ENCODE measurements around the gene TREML1.
"Not testable (repeated sequence)": the region's sequence is repeated elsewhere in the genome, so short reads cannot be mapped to it uniquely, and the experiment has no call there.

Gene TREML1

DNA sequence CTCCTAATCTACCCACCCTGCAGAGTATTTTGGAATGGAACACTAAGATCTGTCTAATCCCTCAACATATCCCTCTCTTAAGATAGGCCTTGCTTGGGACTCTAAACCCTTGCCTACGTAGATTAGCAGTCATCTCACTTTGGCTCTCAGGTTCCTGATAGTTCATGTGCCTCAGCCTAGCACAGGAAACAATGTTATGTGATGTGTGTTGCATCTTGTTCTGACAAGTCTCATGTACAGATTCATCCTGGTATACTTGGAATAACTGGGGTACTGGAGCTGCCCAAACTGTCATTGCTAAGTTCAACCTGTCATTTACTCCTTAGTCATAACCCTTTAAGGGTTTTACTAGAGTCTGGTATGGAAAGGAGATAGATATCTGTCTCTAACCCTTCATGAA, 34.1 kb downstream of the TREML1 start:
- ChIA-PET CTCF (interaction anchor here (0.9 to 1.3 kb wide), 4 partner anchors 14 to 28 kb away, joined by 3 to 4 read pairs (median 4); no protein-coding TSS in a partner anchor), POLR2A (no interaction called here)
- TF ChIP-seq, protein P1, sequence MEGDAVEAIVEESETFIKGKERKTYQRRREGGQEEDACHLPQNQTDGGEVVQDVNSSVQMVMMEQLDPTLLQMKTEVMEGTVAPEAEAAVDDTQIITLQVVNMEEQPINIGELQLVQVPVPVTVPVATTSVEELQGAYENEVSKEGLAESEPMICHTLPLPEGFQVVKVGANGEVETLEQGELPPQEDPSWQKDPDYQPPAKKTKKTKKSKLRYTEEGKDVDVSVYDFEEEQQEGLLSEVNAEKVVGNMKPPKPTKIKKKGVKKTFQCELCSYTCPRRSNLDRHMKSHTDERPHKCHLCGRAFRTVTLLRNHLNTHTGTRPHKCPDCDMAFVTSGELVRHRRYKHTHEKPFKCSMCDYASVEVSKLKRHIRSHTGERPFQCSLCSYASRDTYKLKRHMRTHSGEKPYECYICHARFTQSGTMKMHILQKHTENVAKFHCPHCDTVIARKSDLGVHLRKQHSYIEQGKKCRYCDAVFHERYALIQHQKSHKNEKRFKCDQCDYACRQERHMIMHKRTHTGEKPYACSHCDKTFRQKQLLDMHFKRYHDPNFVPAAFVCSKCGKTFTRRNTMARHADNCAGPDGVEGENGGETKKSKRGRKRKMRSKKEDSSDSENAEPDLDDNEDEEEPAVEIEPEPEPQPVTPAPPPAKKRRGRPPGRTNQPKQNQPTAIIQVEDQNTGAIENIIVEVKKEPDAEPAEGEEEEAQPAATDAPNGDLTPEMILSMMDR (IDR thresholded peaks at IDR 0.05; ENCODE audit: control extremely low read depth, extremely low read depth, low read depth, missing control alignments) = no peak
- no peak for DNase-seq (ENCODE audit: extremely low spot score)

DNA sequence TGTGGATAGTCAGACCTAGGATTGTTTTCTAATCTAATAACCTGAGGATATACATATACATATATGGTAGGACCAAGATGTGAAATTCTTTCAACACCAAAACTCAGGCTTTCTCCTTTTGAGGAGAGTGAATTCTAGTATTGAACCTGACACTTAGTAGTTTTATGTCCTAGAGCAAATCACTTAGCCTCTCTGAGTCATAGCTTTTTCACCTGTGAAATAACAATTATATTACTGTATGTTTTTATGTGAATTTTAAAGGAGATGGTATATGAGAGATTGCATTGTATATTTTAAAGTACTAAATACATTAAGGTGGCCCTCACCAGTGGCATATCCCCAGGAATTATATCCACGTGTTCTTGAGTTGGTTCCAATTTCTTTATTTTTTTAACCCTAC, 34.6 kb downstream of the TREML1 start:
- no peak for DNase-seq (ENCODE audit: extremely low spot score)
- POLR2A ChIA-PET = no interaction called here
- TF ChIP-seq, protein P1 (IDR thresholded peaks at IDR 0.05; ENCODE audit: control extremely low read depth, extremely low read depth, low read depth, missing control alignments) = no peak
- CTCF ChIA-PET = interaction anchor here (1.3 kb wide), 1 partner anchor 17 kb away, joined by 3 read pairs; no protein-coding TSS in a partner anchor

DNA sequence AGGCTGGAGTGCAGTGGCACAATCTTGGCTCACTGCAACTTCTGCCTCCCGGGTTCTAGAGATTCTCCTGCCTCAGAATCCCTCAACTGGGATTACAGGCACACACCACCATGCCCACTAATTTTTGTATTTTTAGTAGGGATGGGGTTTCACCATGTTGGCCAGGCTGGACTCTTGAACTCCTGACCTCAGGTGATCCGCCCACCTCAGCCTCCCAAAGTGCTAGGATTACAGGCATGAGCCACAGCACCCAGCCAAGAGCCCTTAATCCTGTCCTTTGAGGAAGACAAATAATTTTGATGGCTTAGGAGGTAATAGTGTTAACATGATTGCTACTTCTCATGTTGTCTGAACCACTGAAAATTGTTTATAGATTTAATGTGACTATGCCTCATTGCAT, 39.1 kb downstream of the TREML1 start:
- DNase-seq (ENCODE audit: extremely low spot score); POLR2A ChIA-PET; CTCF ChIA-PET: not testable (repeated sequence)

DNA sequence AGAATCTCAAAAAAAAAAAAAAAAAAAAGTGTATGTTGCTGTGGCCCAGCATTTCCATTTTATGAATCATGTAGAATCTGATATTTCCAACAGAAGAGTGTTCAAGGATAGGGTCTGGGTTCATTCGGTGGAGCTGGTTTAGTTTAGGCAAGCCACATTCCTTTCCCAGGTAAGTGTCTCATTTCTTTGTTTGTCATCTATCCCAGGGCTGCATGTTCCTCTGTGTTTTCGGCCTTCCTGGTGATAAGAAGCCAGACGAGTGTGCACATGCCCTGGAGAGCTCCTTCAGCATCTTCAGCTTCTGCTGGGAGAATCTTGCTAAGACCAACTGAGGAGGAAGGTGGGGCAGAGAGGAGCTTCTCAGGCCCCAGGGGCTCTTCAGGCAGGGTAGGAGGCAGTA, 43.1 kb downstream of the TREML1 start:
- no peak for DNase-seq (ENCODE audit: extremely low spot score)
- ChIA-PET POLR2A (no interaction called here), CTCF (interaction anchor here (1.2 kb wide), 2 partner anchors 18 to 36 kb away, joined by 3 to 4 read pairs; no protein-coding TSS in a partner anchor)
- TF ChIP-seq, protein P1 (IDR thresholded peaks at IDR 0.05; ENCODE audit: control extremely low read depth, extremely low read depth, low read depth, missing control alignments) = no peak

DNA sequence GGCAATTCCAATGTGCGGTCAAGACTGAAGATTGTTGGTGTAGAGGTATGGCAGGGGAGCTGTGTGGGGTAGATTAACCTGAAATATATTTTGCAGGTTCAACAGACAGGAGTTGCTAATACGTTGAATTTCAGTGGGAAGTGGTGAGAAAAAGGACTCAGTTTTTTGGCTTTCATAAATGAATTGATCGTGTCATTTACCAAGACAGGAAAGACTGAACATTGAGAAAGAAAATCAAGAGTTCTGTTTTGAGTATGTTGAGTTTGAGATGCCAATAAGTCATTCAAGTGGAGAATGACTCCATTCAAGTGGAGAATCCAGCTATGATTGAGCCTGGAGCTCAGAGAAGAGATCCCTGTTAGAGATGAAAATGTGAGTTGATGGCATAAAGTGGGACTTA, 50.3 kb downstream of the TREML1 start:
- ChIA-PET CTCF (interaction anchor here (0.9 to 2.5 kb wide), 9 partner anchors 9 to 265 kb away, joined by 3 to 11 read pairs (median 5); no protein-coding TSS in a partner anchor), POLR2A (no interaction called here)
- TF ChIP-seq, protein P1 (IDR thresholded peaks at IDR 0.05; ENCODE audit: control extremely low read depth, extremely low read depth, low read depth, missing control alignments) = no peak
- DNase-seq (ENCODE audit: extremely low spot score) = no peak

DNA sequence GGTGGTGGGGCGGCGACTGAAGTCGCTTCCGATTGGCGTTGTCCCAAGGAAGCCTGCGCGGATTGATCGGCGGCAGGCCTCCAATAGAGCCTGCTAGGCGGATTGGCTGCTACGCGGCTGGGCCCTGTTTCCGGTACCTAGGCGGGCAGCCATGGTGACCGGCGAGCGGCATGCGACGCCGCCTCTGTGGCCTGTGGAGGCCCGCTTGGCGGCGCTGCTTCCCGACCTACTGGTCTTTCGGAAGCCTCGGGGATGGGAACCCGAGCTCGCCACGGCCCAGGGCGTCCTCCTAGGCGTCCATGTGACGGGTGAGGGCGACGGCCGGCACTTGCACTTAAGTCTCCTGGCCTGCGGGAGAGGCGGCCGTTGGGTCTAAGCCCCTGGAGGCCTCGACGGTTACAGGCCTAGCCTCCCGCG, 53.3 kb downstream of the TREML1 start:
- TF ChIP-seq, protein P1 (IDR thresholded peaks at IDR 0.05; ENCODE audit: control extremely low read depth, extremely low read depth, low read depth, missing control alignments) = no peak
- ChIA-PET CTCF (interaction anchor here (1.0 to 1.4 kb wide), 2 partner anchors 9 to 61 kb away, joined by 3 to 5 read pairs; no protein-coding TSS in a partner anchor), POLR2A (no interaction called here)
- no peak for DNase-seq (ENCODE audit: extremely low spot score)
